ENCODE results near the gene PPFIA4.

PPFIA4 gene

GRCh38 chr1:203104789-203105390 is 78.6 kb downstream of the PPFIA4 start:
- DNase-seq: no peak

GRCh38 chr1:203112475-203112874 is 86.2 kb downstream of the PPFIA4 start:
- DNase-seq: no peak

- DNase-seq: no peak
These were observed 87.0 kb downstream of the PPFIA4 start for GRCh38 chr1:203113308-203113707.

- no peak for DNase-seq
These were observed 87.9 kb downstream of the PPFIA4 start for GRCh38 chr1:203114202-203114601.

GRCh38 chr1:203116091-203116820 is 90.0 kb downstream of the PPFIA4 start:
- DNase-seq: no peak

- no peak for DNase-seq
These were observed 91.6 kb downstream of the PPFIA4 start for GRCh38 chr1:203117611-203118575.

- DNase-seq: no peak
These were observed 94.2 kb downstream of the PPFIA4 start for GRCh38 chr1:203120325-203121153.

- no peak for DNase-seq
These were observed 95.1 kb downstream of the PPFIA4 start for GRCh38 chr1:203121186-203122015.

- DNase-seq: no peak
These were observed 95.9 kb downstream of the PPFIA4 start for GRCh38 chr1:203122159-203122558.

- no peak for DNase-seq
These were observed 97.7 kb downstream of the PPFIA4 start for GRCh38 chr1:203124011-203124410.

GRCh38 chr1:203124546-203125317 is 98.4 kb downstream of the PPFIA4 start:
- no peak for DNase-seq

GRCh38 chr1:203126151-203126865 is 100.0 kb downstream of the PPFIA4 start:
- DNase-seq: peak; percentile 37

GRCh38 chr1:203126866-203127665 is 100.8 kb downstream of the PPFIA4 start:
- no peak for DNase-seq

- peak; percentile 37 for DNase-seq
These were observed 101.6 kb downstream of the PPFIA4 start, which contains the start of gene ADORA1 for GRCh38 chr1:203127666-203128430. Gene ADORA1 (plus strand): TSS chr1:203127726. CDS start chr1:203128842, 1,116 bp downstream.

- DNase-seq: no peak
These were observed 102.1 kb downstream of the PPFIA4 start for GRCh38 chr1:203128431-203128715.
